HG03159 (cell line): ENCODE measurements around the gene CPHXL.

ENCODE experiments used
- ATAC-seq: cut with Tn5 transposase; IDR thresholded peaks from one replicate; pipeline ENCODE4 v1.9.1; 2021; ENCODE audit warnings: mild to moderate bottlenecking, moderate library complexity; ENCODE audit not compliant: unreplicated experiment

The CPHXL gene

DNA sequence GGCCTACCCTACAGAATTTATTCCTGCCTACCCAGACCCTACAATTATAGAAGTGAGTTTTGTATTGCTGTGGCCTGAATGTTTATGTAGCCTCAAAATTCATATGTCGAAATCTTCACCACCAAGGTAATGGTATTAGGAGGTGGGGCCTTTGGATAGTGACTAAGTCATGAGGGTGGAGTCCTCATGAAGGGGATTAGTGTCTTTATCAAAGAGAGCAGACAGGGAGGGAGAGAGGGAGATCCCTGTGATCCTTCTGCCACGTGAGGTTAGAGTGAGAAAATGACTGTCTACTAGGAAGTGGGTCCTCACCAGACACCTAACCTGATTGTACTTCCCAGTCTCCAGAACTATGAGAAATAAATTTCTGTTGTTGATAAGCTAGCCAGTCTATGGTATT, 24.0 kb downstream of the CPHXL start:
- ATAC-seq: no peak

DNA sequence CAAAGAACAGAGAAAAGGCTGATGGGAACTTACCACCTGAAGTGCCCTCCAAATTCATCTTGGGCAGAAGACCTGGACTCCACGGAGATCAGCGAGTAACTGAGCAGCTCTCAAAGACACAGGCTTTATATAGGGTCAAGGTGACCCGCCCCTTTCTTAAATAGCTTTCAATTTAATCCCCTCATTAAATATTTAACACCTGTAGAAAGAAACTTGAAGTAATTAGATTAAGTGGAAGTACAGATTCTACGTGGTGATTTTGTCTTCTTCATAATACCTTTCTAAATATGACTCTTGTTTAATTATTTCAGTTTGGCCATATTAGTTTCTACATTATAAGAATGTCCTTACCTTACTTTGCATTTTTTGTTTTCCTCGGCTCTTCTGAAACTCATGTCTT, 24.9 kb downstream of the CPHXL start, which contains the start of gene DUXB:
Gene DUXB (minus strand): TSS at position 101 of the 400 bp plus-strand sequence. CDS start 43 bp downstream, at position 58.
- no peak for ATAC-seq

DNA sequence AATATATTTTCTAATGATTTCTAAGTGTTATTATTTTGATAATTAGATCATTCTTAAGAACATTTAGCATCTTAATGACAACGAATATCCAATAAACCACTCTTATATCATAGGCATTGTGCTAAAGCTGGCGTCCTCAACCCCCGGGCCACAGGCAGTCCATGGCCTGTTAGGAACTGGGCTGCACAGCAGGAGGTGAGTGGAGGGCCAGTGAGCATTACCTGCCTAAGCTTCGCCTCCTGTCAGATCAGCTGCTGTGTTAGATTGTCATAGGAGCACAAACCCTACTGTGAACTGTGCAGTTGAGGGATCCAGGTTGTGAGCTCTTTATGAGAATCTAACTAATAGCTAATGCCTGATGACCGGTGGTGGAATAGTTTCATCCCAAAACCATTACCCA, 28.7 kb downstream of the CPHXL start:
- ATAC-seq: no peak

DNA sequence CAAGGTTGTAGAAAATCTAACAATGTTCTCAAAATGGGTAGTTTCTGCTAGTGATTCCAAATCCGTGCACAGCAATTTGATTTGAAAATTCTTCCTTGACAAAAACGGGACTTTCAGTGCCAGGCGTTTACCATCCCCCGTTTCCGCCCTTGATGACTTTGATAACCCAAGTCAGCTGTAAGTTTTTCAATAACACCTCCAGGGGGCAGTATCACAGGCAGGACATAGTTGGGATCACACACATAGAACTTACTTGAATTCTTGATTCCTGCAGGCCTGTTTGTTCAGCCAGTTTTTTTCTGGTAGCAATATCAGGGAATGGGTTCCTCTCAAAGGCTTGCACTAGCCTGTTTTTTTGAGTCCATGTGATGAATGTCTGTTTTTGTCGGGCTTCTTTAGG, 30.6 kb downstream of the CPHXL start:
- no peak for ATAC-seq

DNA sequence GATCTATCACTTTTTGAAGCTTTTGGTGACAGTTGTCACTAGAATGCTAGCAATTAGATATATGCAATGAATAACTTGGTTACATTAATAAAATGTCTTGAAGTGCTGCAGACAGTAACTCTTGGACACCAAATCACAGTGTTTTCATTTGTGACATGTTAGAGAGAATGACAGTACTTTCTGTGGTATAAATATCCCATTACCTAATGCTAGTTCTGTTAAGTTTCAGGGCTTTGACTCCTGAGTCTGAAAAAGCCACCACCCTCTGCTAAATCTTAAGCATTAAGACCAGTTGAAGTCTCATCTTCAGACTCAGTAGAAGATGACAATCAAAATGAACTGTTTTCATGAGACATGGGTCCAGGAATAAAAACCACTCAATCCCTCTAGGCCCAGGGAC, 38.9 kb downstream of the CPHXL start:
- ATAC-seq: no peak

DNA sequence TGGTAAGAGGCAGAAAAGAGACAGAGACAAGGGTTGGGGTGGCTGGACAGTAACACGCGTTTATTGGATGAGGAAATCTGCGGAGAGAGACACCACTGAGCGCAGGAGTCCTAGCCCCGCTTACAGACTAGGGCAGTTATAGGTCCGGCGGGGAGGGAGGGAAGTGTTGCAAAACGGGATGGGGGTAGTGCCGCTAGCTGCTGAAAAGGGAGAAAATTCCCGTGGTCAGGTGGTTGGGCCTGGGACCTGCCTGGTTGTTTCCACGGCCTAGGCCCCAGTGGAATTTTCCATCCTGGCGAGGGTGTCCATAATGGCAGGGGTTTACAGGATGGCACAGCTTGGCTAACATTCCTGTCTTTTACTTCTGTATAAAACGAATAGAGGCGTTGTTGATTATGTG, 44.0 kb downstream of the CPHXL start:
- no peak for ATAC-seq

DNA sequence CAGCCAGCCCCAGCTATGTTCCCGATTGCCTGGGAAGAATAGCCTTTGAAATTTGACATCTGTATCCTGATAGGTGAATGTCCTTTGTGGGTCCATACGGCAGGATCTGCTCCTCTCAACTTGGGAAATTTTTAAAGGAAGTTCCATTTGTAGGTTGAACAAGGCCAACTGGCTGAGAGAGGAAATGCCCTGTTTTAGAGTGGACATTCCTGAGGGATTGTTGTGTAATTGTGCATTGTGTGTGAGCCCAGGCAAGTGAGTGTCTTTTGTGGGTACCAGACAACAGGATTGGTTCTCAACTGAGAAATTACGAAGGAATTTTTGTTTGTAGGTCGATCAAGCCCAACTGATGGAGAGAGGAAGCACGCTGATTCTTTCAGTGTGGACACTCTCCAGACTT, 46.9 kb downstream of the CPHXL start:
- ATAC-seq: no peak

DNA sequence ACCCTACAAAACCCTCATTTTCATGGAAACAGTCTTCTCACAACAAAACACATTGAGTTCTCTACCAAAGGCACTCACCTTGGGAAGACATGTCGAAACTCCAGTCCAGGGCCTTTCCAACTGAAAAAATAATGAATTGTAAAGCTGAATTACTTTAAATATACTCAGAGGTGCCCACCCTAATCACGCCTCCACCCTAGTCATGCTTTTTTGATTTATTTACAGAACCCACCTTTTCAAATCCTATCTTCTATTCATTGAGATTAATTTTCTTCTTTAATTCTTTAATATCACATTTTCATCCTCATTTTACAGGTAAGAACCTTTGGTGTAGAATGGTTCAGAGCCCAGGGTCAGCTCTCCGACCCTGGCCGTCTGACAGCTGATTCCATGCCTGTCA, 49.4 kb downstream of the CPHXL start, which contains the start of gene CPHXL2:
Gene CPHXL2 (minus strand): TSS at position 101 of the 400 bp plus-strand sequence. CDS start 10 bp downstream, at position 91.
- ATAC-seq: no peak

DNA sequence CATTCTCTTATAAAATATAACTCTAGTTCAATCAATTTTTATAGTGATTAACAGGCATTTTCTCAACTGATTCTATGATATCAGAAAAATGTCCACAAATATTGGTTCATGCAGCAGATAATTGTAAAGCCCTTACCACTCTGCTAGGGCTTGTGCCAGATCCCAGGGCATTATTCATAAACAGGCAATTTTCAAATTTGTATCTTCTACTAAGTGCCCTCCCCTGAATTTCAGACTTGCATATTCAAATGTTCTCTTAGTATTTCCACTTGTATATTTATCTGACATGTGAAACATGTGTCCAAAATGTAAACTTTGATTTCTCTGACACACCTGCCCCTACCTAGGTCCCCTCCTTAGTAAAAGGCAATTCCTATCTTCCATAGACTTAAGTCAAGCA, 58.8 kb downstream of the CPHXL start:
- no peak for ATAC-seq
